Measurements from ENCODE around the gene WDR7.

The WDR7 gene

GRCh38 chr18:56899660-56900059, 248.5 kb downstream of the WDR7 start:
- no peak for DNase-seq

GRCh38 chr18:56900195-56901094, 249.3 kb downstream of the WDR7 start:
- no peak for DNase-seq

- no peak for DNase-seq
Observed at GRCh38 chr18:56901919-56902318, 250.8 kb downstream of the WDR7 start.

GRCh38 chr18:56902653-56903052, 251.5 kb downstream of the WDR7 start:
- no peak for DNase-seq

- DNase-seq = no peak
Observed at GRCh38 chr18:56903686-56904085, 252.5 kb downstream of the WDR7 start.

- no peak for DNase-seq
Observed at GRCh38 chr18:56907771-56908170, 256.6 kb downstream of the WDR7 start.

- no peak for DNase-seq
Observed at GRCh38 chr18:56910237-56910636, 259.1 kb downstream of the WDR7 start.

GRCh38 chr18:56910967-56911366, 259.8 kb downstream of the WDR7 start:
- no peak for DNase-seq

GRCh38 chr18:56913941-56914340, 262.8 kb downstream of the WDR7 start:
- no peak for DNase-seq

- DNase-seq = no peak
Observed at GRCh38 chr18:56919190-56919589, 268.0 kb downstream of the WDR7 start.

- no peak for DNase-seq
Observed at GRCh38 chr18:56921896-56922480, 270.8 kb downstream of the WDR7 start.

- DNase-seq = no peak
Observed at GRCh38 chr18:56926734-56927133, 275.6 kb downstream of the WDR7 start.

GRCh38 chr18:56927786-56928185, 276.6 kb downstream of the WDR7 start:
- no peak for DNase-seq

GRCh38 chr18:56929886-56930285, 278.7 kb downstream of the WDR7 start:
- DNase-seq = no peak

GRCh38 chr18:56933472-56933871, 282.3 kb downstream of the WDR7 start:
- DNase-seq = no peak

- DNase-seq = no peak
Observed at GRCh38 chr18:56934131-56934530, 283.0 kb downstream of the WDR7 start.

- no peak for DNase-seq
Observed at GRCh38 chr18:56934906-56935305, 283.7 kb downstream of the WDR7 start.

GRCh38 chr18:56935434-56936040, 284.4 kb downstream of the WDR7 start:
- no peak for DNase-seq

- DNase-seq = no peak
Observed at GRCh38 chr18:56936457-56936856, 285.3 kb downstream of the WDR7 start.

GRCh38 chr18:56937874-56938430, 286.8 kb downstream of the WDR7 start:
- no peak for DNase-seq

- DNase-seq = no peak
Observed at GRCh38 chr18:56945171-56946083, 294.3 kb downstream of the WDR7 start.

- DNase-seq = no peak
Observed at GRCh38 chr18:56947236-56947635, 296.1 kb downstream of the WDR7 start.

- no peak for DNase-seq
Observed at GRCh38 chr18:56952026-56952425, 300.9 kb downstream of the WDR7 start.
